Measurements from ENCODE around the gene FOXO6.
"Not testable (repeated sequence)": the region's sequence is repeated elsewhere in the genome, so short reads cannot be mapped to it uniquely, and the experiment has no call there.

Gene FOXO6

GRCh38 chr1:41328780-41329640 is 32.2 kb upstream of the FOXO6 start:
- no peak for DNase-seq (ENCODE audit: low read depth in 1 of 2, low spot score in 1 of 2)

GRCh38 chr1:41329662-41330587 is 31.3 kb upstream of the FOXO6 start:
- DNase-seq (ENCODE audit: low read depth in 1 of 2, low spot score in 1 of 2) = no peak

DNA sequence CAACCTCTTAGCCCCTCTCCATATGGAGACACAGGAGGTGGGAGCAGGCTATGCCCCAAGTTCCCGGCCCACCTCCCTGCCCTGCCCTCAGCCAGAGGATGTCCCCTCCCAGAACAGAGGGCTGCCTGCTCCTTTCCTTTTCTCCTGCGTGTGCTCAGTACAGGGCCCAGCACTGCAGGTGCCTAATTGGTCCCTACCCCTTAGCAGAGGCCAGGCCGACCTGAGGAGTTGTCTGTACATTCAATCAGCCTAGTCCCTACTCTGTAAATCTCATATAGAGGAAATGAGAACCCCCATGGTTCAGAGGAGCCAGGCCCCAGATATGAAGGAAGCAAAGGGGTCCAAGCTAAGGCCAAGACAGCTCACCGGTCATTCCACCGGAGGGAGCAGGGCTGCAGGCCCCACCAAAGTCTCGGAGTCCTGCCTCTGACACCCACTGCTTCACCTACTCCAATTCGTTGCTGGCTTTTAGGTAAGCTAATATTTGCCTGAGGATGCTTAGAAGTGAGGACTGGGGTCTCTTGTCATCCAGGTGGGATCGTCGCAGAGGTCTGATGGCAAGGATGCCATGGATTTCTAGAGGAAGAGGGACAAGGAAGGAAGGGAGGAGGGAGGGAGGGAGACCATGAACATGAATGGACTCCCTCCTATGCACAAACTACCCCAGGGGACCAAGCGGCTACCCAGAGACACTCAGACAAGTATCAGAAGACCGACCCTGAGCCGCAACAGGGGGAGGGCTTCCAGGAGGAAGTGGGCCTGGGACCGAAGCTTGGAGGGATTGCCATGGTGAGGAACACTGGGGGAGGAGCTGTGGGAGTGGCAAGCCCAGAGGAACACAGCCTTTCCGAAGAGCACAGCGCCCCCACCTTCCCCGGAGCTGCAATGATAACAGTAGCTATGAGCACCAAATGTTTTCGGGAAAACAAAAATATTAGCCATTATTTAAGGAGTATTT is 30.4 kb upstream of the FOXO6 start:
- no peak for DNase-seq (ENCODE audit: low read depth in 1 of 2, low spot score in 1 of 2)

DNA sequence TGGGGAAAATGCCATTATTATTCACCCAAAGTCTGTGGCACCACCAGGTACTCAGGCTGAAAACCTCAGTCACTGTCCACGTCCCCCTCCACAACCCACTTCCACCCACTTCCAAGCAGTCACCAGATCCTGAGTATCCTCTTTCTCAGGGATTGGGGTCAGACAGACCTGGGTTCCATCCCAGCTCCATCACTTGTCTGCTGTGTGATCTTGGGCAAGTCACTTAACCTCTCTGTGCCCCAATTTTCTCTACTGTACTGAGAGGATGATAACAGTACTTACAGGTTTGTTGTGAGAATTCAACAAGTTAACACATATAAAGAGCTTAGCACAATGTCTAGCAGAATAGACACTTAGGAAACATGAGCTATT is 29.7 kb upstream of the FOXO6 start:
- no peak for DNase-seq (ENCODE audit: low read depth in 1 of 2, low spot score in 1 of 2)

- DNase-seq (ENCODE audit: low read depth in 1 of 2, low spot score in 1 of 2) = not testable (repeated sequence)
Measured at GRCh38 chr1:41332161-41332560, 29.1 kb upstream of the FOXO6 start.

- no peak for DNase-seq (ENCODE audit: low read depth in 1 of 2, low spot score in 1 of 2)
Measured at GRCh38 chr1:41333146-41333784, 28.0 kb upstream of the FOXO6 start.

DNA sequence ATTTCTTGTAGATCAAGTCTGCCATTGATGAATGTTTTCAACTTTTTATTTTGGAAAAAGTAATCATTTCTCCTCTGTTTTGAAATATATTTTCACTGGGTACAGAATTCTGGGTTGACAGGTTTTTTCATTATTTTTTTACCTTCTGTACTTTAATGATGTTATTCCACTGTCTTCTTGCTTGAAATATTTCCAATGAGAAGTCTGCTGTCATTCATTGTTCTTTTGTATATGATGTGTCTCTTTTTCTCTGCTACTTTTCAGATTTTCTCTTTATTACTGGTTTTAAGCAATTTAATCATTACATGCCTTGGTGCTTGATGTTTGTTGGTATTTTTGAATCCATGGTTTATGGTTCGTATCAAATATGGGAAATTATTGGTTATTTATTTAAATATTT is 22.4 kb upstream of the FOXO6 start:
- no peak for DNase-seq (ENCODE audit: low read depth in 1 of 2, low spot score in 1 of 2)

DNA sequence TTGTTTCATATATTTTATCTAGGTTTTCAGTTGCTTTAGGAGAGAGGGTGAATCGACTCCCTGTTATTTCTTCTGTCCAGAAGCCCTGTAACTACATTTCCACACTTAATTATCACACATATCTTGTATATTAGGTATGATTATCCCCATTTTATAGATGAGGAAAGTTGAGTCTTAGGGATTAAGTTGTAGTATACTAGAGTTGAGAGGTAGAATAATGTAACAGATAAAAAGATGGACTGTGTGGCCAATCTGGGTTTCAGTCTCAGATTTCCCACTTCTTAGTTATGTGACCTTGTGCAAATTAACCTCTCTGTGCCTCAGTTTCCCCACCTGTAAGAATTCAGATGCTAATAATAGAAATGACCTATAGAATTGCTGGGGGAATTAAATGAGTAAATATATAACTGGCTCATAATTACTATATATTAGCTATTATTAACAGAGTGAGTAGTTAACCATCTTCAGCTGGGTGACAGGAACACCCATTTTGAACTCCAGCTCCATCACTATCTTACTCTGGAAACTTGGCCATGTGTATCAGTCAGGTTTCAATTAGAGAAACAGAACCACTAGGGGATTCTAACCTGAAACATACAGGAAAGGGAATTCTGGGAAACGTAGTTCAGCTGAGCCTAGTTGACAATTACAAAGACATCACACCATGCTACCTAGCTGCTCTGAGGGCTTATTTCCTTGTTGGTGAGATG is 20.4 kb upstream of the FOXO6 start:
- DNase-seq (ENCODE audit: low read depth in 1 of 2, low spot score in 1 of 2) = no peak

GRCh38 chr1:41341365-41341683 is 19.9 kb upstream of the FOXO6 start:
- DNase-seq (ENCODE audit: low read depth in 1 of 2, low spot score in 1 of 2) = no peak

GRCh38 chr1:41341772-41342562 is 19.3 kb upstream of the FOXO6 start:
- DNase-seq (ENCODE audit: low read depth in 1 of 2, low spot score in 1 of 2) = no peak

DNA sequence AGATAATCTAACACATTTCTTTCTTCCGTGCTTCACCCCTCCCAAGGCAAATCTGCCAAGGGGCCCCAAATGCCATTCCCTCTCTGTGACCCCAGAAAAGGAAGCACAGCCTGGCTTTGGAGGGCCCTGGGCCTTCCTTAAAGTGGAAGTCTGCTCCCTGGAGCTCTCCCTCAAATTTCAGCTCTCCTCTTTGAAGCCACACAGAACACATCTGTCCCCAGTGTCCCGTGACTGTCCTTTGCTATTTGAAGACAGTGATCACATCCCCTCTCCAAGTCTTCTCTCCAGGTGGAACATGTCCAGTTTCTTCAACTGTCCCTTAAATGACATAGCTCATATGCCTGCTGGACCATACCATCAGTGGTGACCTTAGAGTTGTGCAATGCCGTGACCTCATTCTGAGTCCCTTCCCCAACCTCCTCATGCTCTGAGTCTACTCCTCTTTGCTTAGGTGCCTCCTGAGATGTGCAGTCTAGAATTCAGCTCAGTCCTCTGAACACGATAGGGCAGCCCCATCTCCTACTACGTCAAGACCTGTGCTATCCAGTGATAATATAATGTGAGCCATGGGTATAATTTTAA is 18.4 kb upstream of the FOXO6 start:
- no peak for DNase-seq (ENCODE audit: low read depth in 1 of 2, low spot score in 1 of 2)

- DNase-seq (ENCODE audit: low read depth in 1 of 2, low spot score in 1 of 2) = no peak
Measured at GRCh38 chr1:41343790-41344699, 17.2 kb upstream of the FOXO6 start.

- no peak for DNase-seq (ENCODE audit: low read depth in 1 of 2, low spot score in 1 of 2)
Measured at GRCh38 chr1:41344708-41345159, 16.5 kb upstream of the FOXO6 start.

GRCh38 chr1:41345434-41346075 is 15.7 kb upstream of the FOXO6 start:
- no peak for DNase-seq (ENCODE audit: low read depth in 1 of 2, low spot score in 1 of 2)

DNA sequence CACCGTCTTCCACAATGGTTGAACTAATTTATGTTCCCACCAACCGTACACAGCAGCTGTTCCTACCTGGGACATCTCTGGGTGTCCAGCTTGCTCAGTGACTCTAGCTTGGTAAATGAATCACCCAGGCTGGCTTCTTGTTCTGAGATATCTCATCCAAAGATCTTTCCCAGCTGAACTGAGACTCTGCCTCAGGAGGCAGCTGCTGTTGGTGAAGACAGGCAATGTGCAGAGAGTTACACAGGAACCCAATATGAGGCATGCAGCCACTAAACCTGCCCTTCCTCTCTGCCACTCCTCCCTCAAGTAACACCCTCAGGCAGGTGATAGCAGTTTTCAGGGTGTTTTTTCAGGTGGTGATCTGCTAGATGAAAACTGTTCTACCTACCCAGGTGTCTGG is 14.0 kb upstream of the FOXO6 start:
- no peak for DNase-seq (ENCODE audit: low read depth in 1 of 2, low spot score in 1 of 2)

DNA sequence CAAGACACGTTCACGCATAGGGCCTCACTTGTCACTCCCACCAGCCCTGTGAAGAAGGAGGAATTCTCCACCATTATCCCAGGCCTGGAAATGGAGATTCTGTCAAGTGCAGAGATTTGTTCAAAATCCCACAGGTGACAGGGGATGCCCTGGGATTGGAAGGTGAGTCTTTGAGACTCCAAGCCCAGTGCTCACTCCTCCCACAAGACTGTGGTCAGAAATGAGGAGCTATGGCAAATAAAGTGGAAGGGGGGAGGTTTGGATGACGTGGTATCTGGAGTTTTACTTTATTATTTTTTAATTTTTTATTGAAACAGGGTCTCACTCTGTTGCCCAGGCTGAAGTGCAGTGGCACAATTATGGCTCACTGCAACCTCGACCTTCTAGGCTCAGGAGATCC is 12.8 kb upstream of the FOXO6 start:
- no peak for DNase-seq (ENCODE audit: low read depth in 1 of 2, low spot score in 1 of 2)

- no peak for DNase-seq (ENCODE audit: low read depth in 1 of 2, low spot score in 1 of 2)
Measured at GRCh38 chr1:41349361-41350054, 11.7 kb upstream of the FOXO6 start.
